ENCODE data around the gene SLC24A3. TPM values are rescaled to one million over a fixed set of nuclear protein-coding genes. Genes with fewer than 3 reads are reported as not detected.

Gene SLC24A3
- total RNA-seq, 6 experiments from 2014 or later, result not detected

DNA sequence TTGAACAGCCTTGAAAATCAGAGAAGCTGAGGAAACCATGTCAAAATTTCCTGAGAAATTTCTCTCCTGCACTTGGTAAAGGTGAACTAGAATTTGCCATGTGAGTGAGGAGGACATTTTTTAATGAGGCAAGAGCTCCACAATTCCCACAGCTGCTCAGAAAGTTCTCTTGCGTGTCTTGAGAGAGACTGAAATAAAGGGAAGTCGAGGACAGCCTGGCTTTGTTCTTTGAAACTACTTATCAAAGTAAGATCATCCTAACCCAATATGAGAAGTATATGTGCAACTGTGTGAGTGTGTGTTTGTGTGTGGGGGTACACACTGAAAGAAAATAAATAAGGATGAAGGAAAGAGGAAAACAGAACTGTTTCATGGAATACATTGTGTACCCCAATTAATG is 163.4 kb downstream of the SLC24A3 start:
- H3K4me3 Mint-ChIP-seq, result no peak overlapping the region
- H3K4me1 Mint-ChIP-seq (ENCODE audit: low read depth), result no peaks in the 10 kb centered on the region
- H3K36me3 Mint-ChIP-seq (ENCODE audit: low read depth), result no peaks in the 10 kb centered on the region
- TF ChIP-seq, protein P1, sequence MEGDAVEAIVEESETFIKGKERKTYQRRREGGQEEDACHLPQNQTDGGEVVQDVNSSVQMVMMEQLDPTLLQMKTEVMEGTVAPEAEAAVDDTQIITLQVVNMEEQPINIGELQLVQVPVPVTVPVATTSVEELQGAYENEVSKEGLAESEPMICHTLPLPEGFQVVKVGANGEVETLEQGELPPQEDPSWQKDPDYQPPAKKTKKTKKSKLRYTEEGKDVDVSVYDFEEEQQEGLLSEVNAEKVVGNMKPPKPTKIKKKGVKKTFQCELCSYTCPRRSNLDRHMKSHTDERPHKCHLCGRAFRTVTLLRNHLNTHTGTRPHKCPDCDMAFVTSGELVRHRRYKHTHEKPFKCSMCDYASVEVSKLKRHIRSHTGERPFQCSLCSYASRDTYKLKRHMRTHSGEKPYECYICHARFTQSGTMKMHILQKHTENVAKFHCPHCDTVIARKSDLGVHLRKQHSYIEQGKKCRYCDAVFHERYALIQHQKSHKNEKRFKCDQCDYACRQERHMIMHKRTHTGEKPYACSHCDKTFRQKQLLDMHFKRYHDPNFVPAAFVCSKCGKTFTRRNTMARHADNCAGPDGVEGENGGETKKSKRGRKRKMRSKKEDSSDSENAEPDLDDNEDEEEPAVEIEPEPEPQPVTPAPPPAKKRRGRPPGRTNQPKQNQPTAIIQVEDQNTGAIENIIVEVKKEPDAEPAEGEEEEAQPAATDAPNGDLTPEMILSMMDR (IDR thresholded peaks at IDR 0.05), result no peak
- DNase-seq, result no peak
- H3K9me3 Mint-ChIP-seq, result peaks cover 31% of the 10 kb centered on the region
- H3K27me3 Mint-ChIP-seq (ENCODE audit: insufficient read depth), result no peaks in the 10 kb centered on the region; the same call in 1 of the 2 replicates
- no peak overlapping the region for H3K27ac Mint-ChIP-seq

DNA sequence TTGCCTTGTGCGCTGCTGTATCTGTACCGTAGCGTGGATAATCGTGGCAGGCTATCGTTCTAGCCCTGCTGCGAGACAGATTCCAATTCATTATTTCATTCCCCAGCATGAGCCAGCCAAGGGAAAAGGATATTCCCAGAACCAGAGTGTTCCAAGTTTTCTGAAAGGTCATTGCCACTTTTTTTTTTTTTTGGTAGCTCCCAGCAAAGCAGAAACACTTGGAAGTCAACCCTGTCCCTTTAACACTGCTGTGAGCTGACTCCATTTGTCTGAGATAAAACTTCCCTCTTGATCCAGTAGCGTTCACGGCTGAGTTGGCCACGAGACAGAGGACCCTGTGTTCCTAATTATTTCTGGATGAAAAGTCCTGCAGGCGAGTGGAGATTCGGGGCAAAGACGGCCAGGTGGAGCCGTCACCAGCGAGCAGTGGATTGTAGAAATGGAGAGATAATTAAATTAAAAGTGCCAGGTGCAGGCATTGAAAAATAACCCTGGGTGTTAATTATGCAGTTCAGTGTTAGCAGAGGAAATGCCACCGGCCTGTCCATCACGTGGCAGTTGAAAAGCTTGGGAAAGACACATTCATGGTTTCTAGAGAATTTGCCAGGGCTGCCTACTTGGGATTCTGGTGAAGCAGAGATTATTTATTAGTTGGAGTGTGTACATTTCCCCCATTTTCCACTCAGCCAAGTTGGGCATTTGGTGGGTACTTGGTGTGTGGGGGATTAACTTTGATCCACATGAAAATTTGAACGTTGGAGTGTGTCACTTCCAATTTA is 164.2 kb downstream of the SLC24A3 start:
- DNase-seq, result no peak
- Mint-ChIP-seq H3K27ac (no peak overlapping the region), H3K27me3 (ENCODE audit: insufficient read depth) (no peaks in the 10 kb centered on the region), H3K4me3 (no peak overlapping the region), H3K9me3 (peaks cover 35% of the 10 kb centered on the region), H3K4me1 (ENCODE audit: low read depth) (no peaks in the 10 kb centered on the region), H3K36me3 (ENCODE audit: low read depth) (no peaks in the 10 kb centered on the region)
- TF ChIP-seq, protein P1 (IDR thresholded peaks at IDR 0.05), result no peak

DNA sequence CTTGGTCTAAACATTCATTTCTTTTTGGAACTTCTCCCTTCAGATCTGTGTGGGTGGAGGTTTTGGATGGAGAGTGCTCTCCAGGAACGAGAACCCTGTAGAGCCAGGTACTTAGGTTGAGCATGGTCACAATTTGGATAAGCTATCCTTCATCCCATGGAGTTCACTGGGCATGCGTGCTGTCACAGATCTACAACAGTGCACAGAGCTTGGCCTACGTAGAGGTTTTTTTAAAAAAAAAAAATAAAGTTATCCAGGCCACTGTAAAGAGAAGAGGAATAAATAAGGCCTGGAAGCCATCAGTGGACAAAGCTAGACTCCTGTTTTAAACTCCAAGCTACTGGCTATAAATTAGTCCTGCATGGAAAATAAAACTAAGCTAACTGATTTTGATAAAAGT is 165.6 kb downstream of the SLC24A3 start:
- DNase-seq, result no peak
- TF ChIP-seq, protein P1 (IDR thresholded peaks at IDR 0.05), result no peak
- H3K4me3 Mint-ChIP-seq, result no peak overlapping the region
- no peaks in the 10 kb centered on the region for H3K27me3 Mint-ChIP-seq (ENCODE audit: insufficient read depth)
- H3K27ac Mint-ChIP-seq, result no peak overlapping the region
- H3K9me3 Mint-ChIP-seq, result peaks cover 35% of the 10 kb centered on the region
- H3K36me3 Mint-ChIP-seq (ENCODE audit: low read depth), result no peaks in the 10 kb centered on the region
- no peaks in the 10 kb centered on the region for H3K4me1 Mint-ChIP-seq (ENCODE audit: low read depth)

DNA sequence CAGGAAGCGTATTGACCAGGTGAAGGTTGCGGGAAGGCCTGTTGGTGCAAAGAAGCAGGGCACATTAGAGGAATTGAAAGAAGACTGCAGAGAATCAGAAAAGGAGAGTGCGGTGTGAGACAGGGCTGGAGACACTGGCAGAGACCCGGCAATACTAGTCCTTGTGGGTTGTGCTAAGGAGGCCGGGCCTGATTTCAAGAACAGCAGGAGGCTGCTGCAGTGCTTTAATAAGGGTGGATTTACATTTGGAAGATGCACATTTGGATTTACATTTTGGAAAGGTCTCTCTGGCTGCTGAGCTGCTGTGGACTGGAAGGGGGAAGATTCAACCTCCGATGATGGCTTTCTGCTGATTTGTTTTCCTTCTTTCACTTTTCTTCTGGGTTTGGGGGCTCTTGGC is 167.8 kb downstream of the SLC24A3 start:
- Mint-ChIP-seq H3K36me3 (ENCODE audit: low read depth) (no peaks in the 10 kb centered on the region), H3K27me3 (ENCODE audit: insufficient read depth) (no peaks in the 10 kb centered on the region), H3K9me3 (peaks cover 31% of the 10 kb centered on the region), H3K4me1 (ENCODE audit: low read depth) (no peaks in the 10 kb centered on the region), H3K4me3 (no peak overlapping the region), H3K27ac (no peak overlapping the region)
- TF ChIP-seq, protein P1 (IDR thresholded peaks at IDR 0.05), result no peak
- DNase-seq, result no peak

DNA sequence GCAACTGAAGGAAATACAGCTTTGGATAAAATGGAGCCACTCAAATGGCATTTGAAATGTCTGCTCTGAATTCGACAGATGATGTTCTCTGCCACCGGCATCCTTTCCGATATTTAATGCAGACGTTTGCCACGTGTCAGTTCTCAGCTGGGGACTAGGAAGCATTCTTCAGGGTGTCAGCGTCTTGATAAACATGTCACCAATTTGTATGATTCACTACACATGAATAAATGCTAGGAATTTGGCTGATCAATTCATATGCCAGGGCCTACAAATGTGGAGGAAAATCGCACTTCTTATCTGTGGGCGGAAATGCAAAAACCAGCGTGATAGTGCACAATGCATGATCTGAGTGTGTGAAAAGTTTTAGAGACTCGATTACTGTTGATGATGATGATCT is 169.5 kb downstream of the SLC24A3 start:
- TF ChIP-seq, protein P1 (IDR thresholded peaks at IDR 0.05), result no peak
- Mint-ChIP-seq H3K27ac (no peak overlapping the region), H3K4me3 (no peak overlapping the region), H3K36me3 (ENCODE audit: low read depth) (no peaks in the 10 kb centered on the region), H3K9me3 (peaks cover 21% of the 10 kb centered on the region), H3K4me1 (ENCODE audit: low read depth) (no peaks in the 10 kb centered on the region), H3K27me3 (ENCODE audit: insufficient read depth) (no peaks in the 10 kb centered on the region)
- DNase-seq, result no peak
